ENCODE data around the gene DNAH3. TPM values are rescaled to one million over a fixed set of nuclear protein-coding genes. Genes with fewer than 3 reads are reported as not detected.
"Not testable (repeated sequence)": the region's sequence is repeated elsewhere in the genome, so short reads cannot be mapped to it uniquely, and the experiment has no call there.

DNAH3 gene
- total RNA-seq, 2 donors from 2014 or later = 0.03 TPM; not detected in 1

DNA sequence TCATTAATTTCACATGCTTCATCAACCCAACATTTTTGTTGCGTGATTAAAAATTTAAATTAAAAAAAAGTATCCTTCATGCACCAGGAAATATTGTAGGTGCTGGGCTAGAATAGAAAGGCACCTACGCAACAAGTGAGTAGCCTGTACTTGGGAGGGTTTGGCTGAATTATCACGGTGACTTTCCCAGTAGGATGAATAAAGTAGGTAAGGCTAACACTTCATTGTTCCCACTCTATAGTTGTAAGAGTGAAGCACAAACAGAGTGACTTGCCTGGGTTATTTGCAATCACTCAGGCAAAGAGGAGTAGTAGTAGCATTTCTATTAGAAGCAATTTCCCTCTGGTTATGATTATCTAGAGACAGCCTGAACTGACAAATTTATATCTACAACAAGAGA lies 62.5 kb downstream of the DNAH3 start:
- no peak overlapping the region for H3K4me3 Mint-ChIP-seq

DNA sequence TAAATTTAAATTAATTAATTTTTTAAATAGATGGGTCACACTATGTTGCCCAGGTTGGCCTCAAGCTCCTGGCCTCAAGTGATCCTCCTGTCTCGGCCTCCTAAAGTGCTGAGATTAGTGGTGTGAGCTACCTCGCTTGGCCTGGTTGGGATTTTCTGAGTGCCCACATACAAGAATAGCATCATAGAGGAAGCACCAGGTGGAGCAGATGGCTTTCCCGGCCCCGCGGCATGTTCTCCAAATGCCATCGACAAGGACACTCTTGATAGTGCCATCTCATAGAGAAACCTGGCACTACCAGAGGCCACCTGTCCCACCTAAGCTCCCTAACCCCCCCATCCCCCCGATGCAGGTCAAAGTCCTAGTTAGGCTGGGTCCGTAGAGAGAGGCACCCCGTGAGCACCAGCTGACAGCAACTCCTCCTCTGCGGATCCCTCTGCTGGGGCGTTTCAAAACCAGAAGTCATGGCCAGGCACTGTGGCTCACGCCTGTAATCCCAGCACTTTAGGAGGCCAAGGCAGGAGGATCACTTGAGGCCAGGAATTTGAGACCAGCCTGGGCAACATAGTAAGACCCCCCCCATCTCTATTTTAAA lies 65.9 kb downstream of the DNAH3 start:
- no peak for ATAC-seq
- DNase-seq (ENCODE audit: low spot score) = no peak
- H3K27me3 Mint-ChIP-seq = peaks cover 15 to 32% of the 10 kb centered on the region in 2 donors
- no peaks in the 10 kb centered on the region for H3K9me3 Mint-ChIP-seq
- no peak overlapping the region for H3K27ac Mint-ChIP-seq
- H3K4me3 Mint-ChIP-seq = no peak overlapping the region
- no peaks in the 10 kb centered on the region for H3K4me1 Mint-ChIP-seq (ENCODE audit: low read depth in 2 of 2)
- no peaks in the 10 kb centered on the region for H3K36me3 Mint-ChIP-seq

More for the DNA sequence above, 62.5 kb downstream of the DNAH3 start:
- DNase-seq (ENCODE audit: low spot score) = no peak
- Mint-ChIP-seq H3K27me3 (peaks cover 27 to 62% of the 10 kb centered on the region in 2 donors), H3K9me3 (no peaks in the 10 kb centered on the region), H3K27ac (no peak overlapping the region), H3K36me3 (no peaks in the 10 kb centered on the region), H3K4me1 (ENCODE audit: low read depth in 2 of 2) (no peaks in the 10 kb centered on the region)
- ATAC-seq = no peak

DNA sequence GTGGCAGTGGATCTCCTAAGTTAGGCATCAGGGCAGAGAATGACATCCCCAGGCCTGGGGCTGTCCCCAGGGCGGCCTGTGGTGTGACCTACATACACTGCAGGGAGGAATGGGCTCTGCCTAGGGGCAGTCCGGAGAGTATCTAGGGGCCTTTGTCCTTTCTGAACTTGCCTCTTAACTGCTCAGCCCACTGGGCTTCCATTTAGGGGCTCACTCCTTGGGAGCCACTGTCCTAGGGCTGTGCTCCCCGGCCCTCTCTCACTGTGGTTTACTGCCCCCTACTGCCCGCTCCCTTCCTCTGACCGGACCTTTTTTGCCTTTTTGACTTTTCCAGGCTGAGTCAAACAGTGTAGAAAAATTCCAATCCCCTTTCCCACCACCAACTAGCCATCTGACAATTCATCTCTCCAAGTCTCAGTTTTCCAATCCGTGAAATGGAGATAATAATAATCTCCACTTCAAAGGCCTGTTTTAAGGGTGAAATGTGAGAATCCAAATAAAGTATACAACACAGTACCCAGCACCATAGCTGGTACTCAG lies 66.8 kb downstream of the DNAH3 start:
- Mint-ChIP-seq H3K4me1 (ENCODE audit: low read depth in 2 of 2) (no peaks in the 10 kb centered on the region), H3K27ac (no peak overlapping the region), H3K27me3 (peaks cover 11 to 23% of the 10 kb centered on the region in 2 donors), H3K4me3 (no peak overlapping the region), H3K9me3 (no peaks in the 10 kb centered on the region), H3K36me3 (no peaks in the 10 kb centered on the region)
- ATAC-seq (peak; percentile 84 to 86), DNase-seq (ENCODE audit: low spot score) (peak; percentile 70)

DNA sequence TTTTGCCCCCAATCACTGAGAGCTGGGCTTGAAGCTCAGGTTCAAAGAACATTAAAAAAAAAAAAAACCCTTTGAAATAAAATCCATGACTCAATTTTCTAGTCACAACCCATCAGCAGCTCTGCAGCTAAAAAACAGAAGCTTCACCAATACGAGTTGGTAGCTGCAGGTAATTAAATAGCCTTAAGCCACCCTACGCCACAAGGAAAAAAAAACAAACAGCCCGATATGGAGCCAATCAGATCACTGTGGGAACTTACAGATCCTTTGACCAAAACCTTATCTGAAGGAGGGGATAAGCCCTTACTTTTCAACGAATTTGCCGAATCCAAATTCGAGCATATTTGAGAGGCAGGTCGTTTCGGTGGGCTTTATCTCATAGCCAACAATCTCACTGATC lies 69.3 kb downstream of the DNAH3 start:
- Mint-ChIP-seq H3K36me3 (no peaks in the 10 kb centered on the region), H3K27ac (no peak overlapping the region), H3K4me3 (no peak overlapping the region), H3K4me1 (ENCODE audit: low read depth in 2 of 2) (no peaks in the 10 kb centered on the region), H3K27me3 (no peaks in the 10 kb centered on the region), H3K9me3 (no peaks in the 10 kb centered on the region)
- ATAC-seq = no peak
- DNase-seq (ENCODE audit: low spot score) = no peak

DNA sequence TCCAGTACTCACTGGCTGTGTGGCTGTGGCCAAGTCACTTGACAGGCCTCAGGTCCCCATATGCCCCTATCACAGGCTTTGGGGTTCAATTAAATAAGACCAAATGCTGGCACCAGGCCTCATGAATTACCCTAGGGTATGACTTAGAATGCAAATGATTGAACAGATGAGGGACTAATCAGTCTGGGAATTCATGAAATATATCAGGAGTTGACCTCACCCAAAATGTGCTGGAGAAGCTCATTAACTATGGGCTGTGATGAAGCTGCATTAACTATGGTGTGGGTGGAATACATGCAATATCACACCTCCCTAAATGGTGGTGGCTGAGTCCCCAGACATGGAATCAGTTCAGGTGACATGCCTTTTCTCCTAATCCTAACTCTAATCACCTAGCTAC lies 72.1 kb downstream of the DNAH3 start:
- no peak for ATAC-seq

DNA sequence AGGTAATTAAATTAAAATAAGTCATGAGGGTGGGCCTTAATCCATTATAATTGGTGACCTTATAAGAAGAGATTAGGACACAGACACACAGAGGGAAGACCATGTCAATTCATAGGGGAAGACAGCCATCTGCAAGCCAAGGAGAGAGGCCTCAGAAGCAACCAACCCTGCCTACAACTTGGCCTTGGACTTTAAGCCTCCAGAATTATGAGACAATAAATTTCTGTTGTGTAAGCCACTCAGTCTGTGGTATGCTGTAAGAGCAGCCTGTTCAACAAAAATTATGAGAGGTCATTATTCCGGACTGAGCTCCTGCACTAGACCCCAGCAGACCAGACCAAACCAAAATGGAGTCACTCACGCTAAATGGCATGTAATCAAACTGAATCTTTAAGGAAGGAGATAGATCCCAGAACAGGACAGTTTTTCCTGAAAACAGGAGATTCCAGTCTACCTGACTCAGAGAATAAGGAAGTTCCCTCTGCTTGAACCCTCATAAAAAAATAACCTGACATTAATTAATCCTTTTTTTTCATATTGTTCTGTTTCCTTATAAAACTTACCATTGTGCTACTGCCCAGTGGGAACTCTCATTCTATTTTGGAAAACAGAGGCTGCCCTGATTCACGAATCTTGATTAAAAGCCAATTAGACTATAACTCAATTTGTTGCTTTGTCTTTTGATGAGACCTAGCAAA lies 74.3 kb downstream of the DNAH3 start:
- ATAC-seq (no peak), DNase-seq (ENCODE audit: low spot score) (no peak)
- H3K9me3 Mint-ChIP-seq = no peaks in the 10 kb centered on the region
- H3K4me3 Mint-ChIP-seq = no peak overlapping the region
- no peak overlapping the region for H3K27ac Mint-ChIP-seq
- peaks cover 0 to 3% of the 10 kb centered on the region in 2 donors for H3K27me3 Mint-ChIP-seq
- no peaks in the 10 kb centered on the region for H3K4me1 Mint-ChIP-seq (ENCODE audit: low read depth in 2 of 2)
- H3K36me3 Mint-ChIP-seq = no peaks in the 10 kb centered on the region

More for the DNA sequence above, 72.1 kb downstream of the DNAH3 start:
- Mint-ChIP-seq H3K4me3 (no peak overlapping the region), H3K9me3 (no peaks in the 10 kb centered on the region), H3K4me1 (ENCODE audit: low read depth in 2 of 2) (no peaks in the 10 kb centered on the region), H3K27me3 (peaks cover 0 to 3% of the 10 kb centered on the region in 2 donors), H3K36me3 (no peaks in the 10 kb centered on the region), H3K27ac (no peak overlapping the region)
- no peak for DNase-seq (ENCODE audit: low spot score)

DNA sequence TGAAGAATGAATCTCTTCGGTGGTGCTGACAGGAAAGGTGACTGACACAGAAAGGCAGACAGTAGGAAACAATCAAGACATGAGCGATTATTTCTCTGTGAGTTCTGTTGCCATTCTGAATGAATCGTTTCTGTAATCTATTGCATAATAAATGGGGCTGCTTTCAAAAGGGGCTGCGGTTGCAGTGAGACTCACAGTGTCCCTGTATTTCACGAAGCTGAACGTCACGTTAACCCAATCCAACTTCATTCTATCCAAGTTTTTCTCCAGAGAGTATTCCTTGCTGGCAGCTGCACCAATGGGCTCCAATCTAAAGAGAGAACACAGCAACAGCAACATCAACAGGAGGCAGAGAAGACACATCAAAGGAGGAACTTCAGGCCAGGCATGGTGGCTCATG lies 75.4 kb downstream of the DNAH3 start:
- H3K27me3 Mint-ChIP-seq = peaks cover 0 to 3% of the 10 kb centered on the region in 2 donors
- no peaks in the 10 kb centered on the region for H3K9me3 Mint-ChIP-seq
- DNase-seq (ENCODE audit: low spot score) (no peak), ATAC-seq (no peak)
- no peaks in the 10 kb centered on the region for H3K4me1 Mint-ChIP-seq (ENCODE audit: low read depth in 2 of 2)
- no peak overlapping the region for H3K4me3 Mint-ChIP-seq
- H3K27ac Mint-ChIP-seq = no peak overlapping the region
- no peaks in the 10 kb centered on the region for H3K36me3 Mint-ChIP-seq

DNA sequence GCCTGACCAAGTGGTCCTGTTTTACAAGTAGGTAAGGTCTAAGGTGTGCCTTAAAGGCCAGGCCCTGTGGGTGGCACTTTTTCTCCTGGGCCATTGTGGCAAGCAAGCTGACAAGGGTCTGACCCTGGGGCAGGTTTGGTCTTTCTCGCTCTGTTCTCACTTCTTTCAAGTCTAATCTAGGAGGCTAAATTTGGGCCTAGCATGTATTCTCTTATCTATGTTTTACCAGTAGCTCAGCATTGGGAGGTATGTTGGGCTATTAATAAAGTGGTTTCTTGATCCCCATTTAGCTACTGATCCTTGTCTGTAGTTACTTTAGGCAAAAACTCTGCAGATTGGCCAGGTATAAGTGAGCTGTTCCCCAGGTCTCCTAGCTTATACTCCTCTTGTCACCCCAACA lies 77.7 kb downstream of the DNAH3 start:
- ATAC-seq (no peak), DNase-seq (ENCODE audit: low spot score) (no peak)
- no peaks in the 10 kb centered on the region for H3K36me3 Mint-ChIP-seq
- no peak overlapping the region for H3K4me3 Mint-ChIP-seq
- no peak overlapping the region for H3K27ac Mint-ChIP-seq
- peaks cover 0 to 3% of the 10 kb centered on the region in 2 donors for H3K27me3 Mint-ChIP-seq
- no peaks in the 10 kb centered on the region for H3K9me3 Mint-ChIP-seq
- H3K4me1 Mint-ChIP-seq (ENCODE audit: low read depth in 2 of 2) = no peaks in the 10 kb centered on the region

DNA sequence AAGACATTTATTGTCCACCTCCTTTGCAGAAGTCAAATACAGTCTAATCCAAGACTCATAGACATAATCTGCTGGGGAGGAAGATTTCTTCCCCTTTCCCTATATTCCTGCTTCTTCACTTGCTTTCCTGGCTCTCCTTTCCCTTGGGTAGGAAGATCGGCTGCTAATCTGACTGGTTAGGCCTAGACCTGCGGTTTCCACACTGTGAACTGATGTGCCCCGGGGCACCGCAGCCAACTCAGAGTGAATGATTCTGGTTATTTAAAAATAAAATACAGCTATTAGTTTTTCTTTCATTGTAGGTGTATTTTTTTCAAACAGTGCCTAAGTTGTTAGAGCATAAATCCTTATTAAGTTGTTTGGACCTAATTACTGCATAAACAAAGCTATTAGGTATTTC lies 78.9 kb downstream of the DNAH3 start:
- Mint-ChIP-seq H3K27ac (no peak overlapping the region), H3K36me3 (no peaks in the 10 kb centered on the region)

DNA sequence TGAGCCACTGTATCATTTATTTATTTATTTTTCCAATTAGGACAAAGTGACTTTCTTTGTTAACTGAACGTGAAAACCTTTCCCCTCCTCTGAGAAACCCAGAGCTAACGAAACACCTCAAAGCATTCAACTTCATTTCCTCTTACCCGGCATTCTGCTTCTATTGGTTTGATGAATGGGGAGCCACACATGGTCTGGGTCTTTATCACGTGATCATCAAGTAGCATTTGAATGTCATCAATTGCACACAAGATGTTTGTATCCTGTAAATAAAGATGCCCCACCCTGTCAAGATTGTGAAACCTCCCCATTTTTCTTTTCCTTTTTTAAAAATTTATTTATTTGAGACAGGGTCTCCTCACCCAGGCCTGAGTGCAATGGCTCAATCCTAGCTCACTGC lies 80.1 kb downstream of the DNAH3 start:
- Mint-ChIP-seq H3K36me3 (no peaks in the 10 kb centered on the region), H3K4me1 (ENCODE audit: low read depth in 2 of 2) (no peaks in the 10 kb centered on the region), H3K27me3 (peaks cover 0 to 5% of the 10 kb centered on the region in 2 donors), H3K4me3 (no peak overlapping the region), H3K9me3 (no peaks in the 10 kb centered on the region), H3K27ac (no peak overlapping the region)
- no peak for ATAC-seq
- DNase-seq (ENCODE audit: low spot score) = no peak

More for the DNA sequence above, 78.9 kb downstream of the DNAH3 start:
- no peaks in the 10 kb centered on the region for H3K9me3 Mint-ChIP-seq
- ATAC-seq (no peak), DNase-seq (ENCODE audit: low spot score) (no peak)
- no peak overlapping the region for H3K4me3 Mint-ChIP-seq
- H3K4me1 Mint-ChIP-seq (ENCODE audit: low read depth in 2 of 2) = no peaks in the 10 kb centered on the region
- peaks cover 0 to 5% of the 10 kb centered on the region in 2 donors for H3K27me3 Mint-ChIP-seq

DNA sequence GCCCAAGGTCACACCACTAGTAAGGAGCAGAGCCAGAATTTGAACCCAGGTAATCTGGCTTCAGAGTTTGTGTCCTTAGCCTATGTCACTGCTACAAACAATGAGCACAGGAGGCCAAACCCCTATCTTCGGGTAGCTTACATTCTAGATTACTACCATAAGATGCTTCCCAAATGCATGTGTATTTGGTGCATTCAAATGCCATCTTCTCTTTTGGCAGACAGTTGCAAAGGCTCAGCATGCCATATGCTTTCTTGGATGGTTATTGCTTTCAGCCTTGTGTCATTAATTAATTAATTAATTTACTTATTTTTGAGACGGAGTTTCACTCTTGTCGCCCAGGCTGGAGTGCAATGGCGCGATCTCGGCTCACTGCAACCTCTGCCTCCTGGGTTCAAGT lies 80.7 kb downstream of the DNAH3 start:
- no peaks in the 10 kb centered on the region for H3K36me3 Mint-ChIP-seq
- no peak overlapping the region for H3K27ac Mint-ChIP-seq
- H3K9me3 Mint-ChIP-seq = no peaks in the 10 kb centered on the region
- H3K27me3 Mint-ChIP-seq = peaks cover 0 to 5% of the 10 kb centered on the region in 2 donors
- no peak for DNase-seq (ENCODE audit: low spot score)
- no peak for ATAC-seq
- H3K4me3 Mint-ChIP-seq = no peak overlapping the region
- H3K4me1 Mint-ChIP-seq (ENCODE audit: low read depth in 2 of 2) = no peaks in the 10 kb centered on the region

DNA sequence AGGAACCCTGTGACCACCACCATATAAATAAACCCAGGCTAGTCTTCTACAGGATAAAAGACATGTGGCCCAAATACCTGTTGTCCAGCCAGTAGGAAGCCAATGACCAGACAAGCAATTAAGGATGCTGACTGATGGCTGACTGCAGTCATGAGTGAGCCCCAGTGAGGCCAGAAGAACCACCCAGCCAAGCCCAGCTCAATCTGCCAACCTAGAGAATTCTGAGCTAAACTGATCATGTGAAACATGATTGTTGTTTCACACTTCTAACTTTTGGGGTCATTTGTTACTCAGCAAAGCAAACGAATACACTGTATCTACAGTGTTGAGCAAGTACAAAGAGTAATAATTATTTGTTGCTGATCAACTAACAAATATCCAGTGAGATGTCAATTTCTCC lies 86.4 kb downstream of the DNAH3 start:
- Mint-ChIP-seq H3K27me3 (peaks cover 0 to 2% of the 10 kb centered on the region in 2 donors), H3K9me3 (no peaks in the 10 kb centered on the region), H3K36me3 (no peaks in the 10 kb centered on the region), H3K4me1 (ENCODE audit: low read depth in 2 of 2) (no peaks in the 10 kb centered on the region), H3K27ac (no peak overlapping the region), H3K4me3 (no peak overlapping the region)
- no peak for DNase-seq (ENCODE audit: low spot score)
- no peak for ATAC-seq

DNA sequence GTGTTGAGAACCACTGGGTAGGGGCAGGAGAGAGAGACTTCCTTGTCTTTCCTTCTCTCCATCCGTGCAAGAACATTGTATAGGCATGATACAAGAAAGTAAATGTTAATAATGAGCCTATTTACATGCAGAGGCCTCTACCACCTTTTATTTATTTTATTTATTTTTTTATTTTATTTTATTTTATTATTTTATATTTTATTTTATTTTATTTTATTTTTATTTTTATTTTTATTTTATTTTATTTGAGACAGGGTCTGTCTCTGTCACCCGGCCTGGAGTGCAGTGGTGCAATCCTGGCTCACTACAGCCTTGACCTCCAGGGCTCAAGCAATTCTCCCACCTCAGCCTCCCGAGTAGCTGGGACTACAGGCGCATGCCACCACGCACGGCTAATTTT lies 87.3 kb downstream of the DNAH3 start:
- not testable (repeated sequence) for H3K36me3 Mint-ChIP-seq; H3K27me3 Mint-ChIP-seq; H3K4me3 Mint-ChIP-seq; ATAC-seq; H3K27ac Mint-ChIP-seq; H3K9me3 Mint-ChIP-seq; H3K4me1 Mint-ChIP-seq (ENCODE audit: low read depth in 2 of 2); DNase-seq (ENCODE audit: low spot score)

DNA sequence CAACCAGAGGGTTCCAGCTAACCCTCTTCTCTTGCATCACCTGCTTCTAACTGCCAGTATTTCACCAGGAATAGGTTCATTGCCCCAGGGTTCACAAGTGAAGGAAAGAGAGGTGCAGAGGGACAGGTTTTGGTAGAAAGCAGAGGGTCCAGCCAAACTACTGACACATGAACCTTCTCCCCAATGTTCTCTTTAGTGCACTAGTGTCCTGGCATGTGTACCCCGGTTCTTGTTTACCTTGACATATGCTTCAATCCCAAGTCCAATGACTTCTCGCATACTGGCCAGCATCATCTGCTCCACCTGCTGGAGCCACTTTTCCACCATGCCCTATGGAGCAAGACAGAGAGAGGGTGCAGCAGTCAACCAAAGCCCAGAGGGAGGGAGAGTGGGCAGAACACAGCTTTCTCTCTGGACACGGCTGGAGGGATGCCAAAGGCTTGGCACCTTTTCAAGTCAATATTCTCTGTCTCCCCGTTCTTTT lies 90.6 kb downstream of the DNAH3 start:
- no peaks in the 10 kb centered on the region for H3K4me1 Mint-ChIP-seq (ENCODE audit: low read depth in 2 of 2)
- H3K4me3 Mint-ChIP-seq = no peak overlapping the region
- no peak for ATAC-seq
- H3K36me3 Mint-ChIP-seq = no peaks in the 10 kb centered on the region
- peaks cover 8 to 13% of the 10 kb centered on the region in 2 donors for H3K27me3 Mint-ChIP-seq
- no peak overlapping the region for H3K27ac Mint-ChIP-seq
- no peaks in the 10 kb centered on the region for H3K9me3 Mint-ChIP-seq
- DNase-seq (ENCODE audit: low spot score) = no peak
